HG03520 (cell line): Measurements from ENCODE around the gene NEUROD2.

ENCODE experiments used
- ATAC-seq: cut with Tn5 transposase; IDR thresholded peaks from one replicate; pipeline ENCODE4 v1.9.1; 2021; ENCODE audit warnings: mild to moderate bottlenecking, moderate library complexity; ENCODE audit not compliant: unreplicated experiment

Gene NEUROD2

GRCh38 chr17:39607851-39608130 is at the start of gene NEUROD2:
Gene NEUROD2 (minus strand): TSS chr17:39607920. CDS start chr17:39606599, 1,321 bp downstream.
- ATAC-seq: no peak

GRCh38 chr17:39655105-39655504 is 47.4 kb upstream of the NEUROD2 start:
- ATAC-seq: no peak

- ATAC-seq: no peak
Observed at GRCh38 chr17:39653662-39654331, 46.1 kb upstream of the NEUROD2 start.

GRCh38 chr17:39653316-39653661 is 45.6 kb upstream of the NEUROD2 start:
- ATAC-seq: no peak

GRCh38 chr17:39652587-39653315 is 45.0 kb upstream of the NEUROD2 start:
- no peak for ATAC-seq

GRCh38 chr17:39651923-39652586 is 44.3 kb upstream of the NEUROD2 start:
- ATAC-seq: no peak

- no peak for ATAC-seq
Observed at GRCh38 chr17:39650121-39650579, 42.4 kb upstream of the NEUROD2 start.

- ATAC-seq: no peak
Observed at GRCh38 chr17:39648616-39649366, 41.1 kb upstream of the NEUROD2 start.

GRCh38 chr17:39647256-39647655 is 39.5 kb upstream of the NEUROD2 start:
- ATAC-seq: no peak

GRCh38 chr17:39643271-39643670 is 35.6 kb upstream of the NEUROD2 start:
- ATAC-seq: no peak

GRCh38 chr17:39642291-39643074 is 34.8 kb upstream of the NEUROD2 start:
- no peak for ATAC-seq

- ATAC-seq: no peak
Observed at GRCh38 chr17:39641883-39642282, 34.2 kb upstream of the NEUROD2 start.

GRCh38 chr17:39641097-39641496 is 33.4 kb upstream of the NEUROD2 start:
- no peak for ATAC-seq

GRCh38 chr17:39640591-39641031 is 32.9 kb upstream of the NEUROD2 start:
- no peak for ATAC-seq

- ATAC-seq: no peak
Observed at GRCh38 chr17:39639566-39640458, 32.1 kb upstream of the NEUROD2 start.

GRCh38 chr17:39639043-39639442 is 31.3 kb upstream of the NEUROD2 start:
- ATAC-seq: no peak

- no peak for ATAC-seq
Observed at GRCh38 chr17:39638317-39638716, 30.6 kb upstream of the NEUROD2 start.

- peak; percentile 60 for ATAC-seq
Observed at GRCh38 chr17:39636927-39637736, 29.4 kb upstream of the NEUROD2 start, which contains the start of gene STARD3. Gene STARD3 (plus strand): TSS chr17:39637144. CDS start chr17:39653532, 16,388 bp downstream.

GRCh38 chr17:39636587-39636926 is 28.8 kb upstream of the NEUROD2 start:
- no peak for ATAC-seq
